Activated CD4-positive, alpha-beta T cell treated with anti-CD3 and anti-CD28 coated beads, Interleukin-2, amount 50 U/mL, for 1 hour (primary cell): ENCODE data around the gene CTNNA2.
"Not testable (repeated sequence)": the region's sequence is repeated elsewhere in the genome, so short reads cannot be mapped to it uniquely, and the experiment has no call there.

ENCODE experiments used
- DNase-seq: peaks from one replicate; pipeline ENCODE4 v3.0.0-alpha.2; 2020

The CTNNA2 gene

GRCh38 chr2:80111185-80111584, 598.3 kb downstream of the CTNNA2 start:
- no peak for DNase-seq

GRCh38 chr2:80112790-80113189, 599.9 kb downstream of the CTNNA2 start:
- no peak for DNase-seq

- no peak for DNase-seq
These were observed 600.5 kb downstream of the CTNNA2 start for GRCh38 chr2:80113399-80113798.

- DNase-seq = no peak
These were observed 602.0 kb downstream of the CTNNA2 start for GRCh38 chr2:80114812-80115211.

- no peak for DNase-seq
These were observed 604.5 kb downstream of the CTNNA2 start for GRCh38 chr2:80117401-80117800.

GRCh38 chr2:80120866-80121265, 608.0 kb downstream of the CTNNA2 start:
- DNase-seq = no peak

GRCh38 chr2:80122675-80123074, 609.8 kb downstream of the CTNNA2 start:
- no peak for DNase-seq

- DNase-seq = no peak
These were observed 613.8 kb downstream of the CTNNA2 start for GRCh38 chr2:80126596-80127189.

- no peak for DNase-seq
These were observed 615.2 kb downstream of the CTNNA2 start for GRCh38 chr2:80128080-80128479.

- no peak for DNase-seq
These were observed 619.4 kb downstream of the CTNNA2 start for GRCh38 chr2:80132281-80132680.

- DNase-seq = no peak
These were observed 622.1 kb downstream of the CTNNA2 start for GRCh38 chr2:80135001-80135400.

GRCh38 chr2:80136338-80136737, 623.5 kb downstream of the CTNNA2 start:
- DNase-seq = no peak

GRCh38 chr2:80139001-80139400, 626.1 kb downstream of the CTNNA2 start:
- no peak for DNase-seq

- DNase-seq = no peak
These were observed 628.3 kb downstream of the CTNNA2 start for GRCh38 chr2:80141007-80141726.

GRCh38 chr2:80145499-80145898, 632.6 kb downstream of the CTNNA2 start:
- no peak for DNase-seq

- not testable (repeated sequence) for DNase-seq
These were observed 633.9 kb downstream of the CTNNA2 start for GRCh38 chr2:80146757-80147156.

GRCh38 chr2:80147690-80148089, 634.8 kb downstream of the CTNNA2 start:
- DNase-seq = no peak

GRCh38 chr2:80148906-80149305, 636.1 kb downstream of the CTNNA2 start:
- DNase-seq = no peak

- DNase-seq = no peak
These were observed 637.1 kb downstream of the CTNNA2 start for GRCh38 chr2:80149991-80150390.

GRCh38 chr2:80151248-80151647, 638.4 kb downstream of the CTNNA2 start:
- no peak for DNase-seq

- DNase-seq = no peak
These were observed 638.8 kb downstream of the CTNNA2 start for GRCh38 chr2:80151651-80152050.

GRCh38 chr2:80153151-80153550, 640.3 kb downstream of the CTNNA2 start:
- no peak for DNase-seq

GRCh38 chr2:80153768-80154167, 640.9 kb downstream of the CTNNA2 start:
- no peak for DNase-seq

- no peak for DNase-seq
These were observed 641.5 kb downstream of the CTNNA2 start for GRCh38 chr2:80154231-80154915.
